ENCODE data around the gene ZNF778. TPM values are rescaled to one million over a fixed set of nuclear protein-coding genes. Genes with fewer than 3 reads are reported as not detected.

Gene ZNF778
- polyA plus RNA-seq, 3 donors, result 1.1 to 3.8 (median 3.1) TPM

DNA sequence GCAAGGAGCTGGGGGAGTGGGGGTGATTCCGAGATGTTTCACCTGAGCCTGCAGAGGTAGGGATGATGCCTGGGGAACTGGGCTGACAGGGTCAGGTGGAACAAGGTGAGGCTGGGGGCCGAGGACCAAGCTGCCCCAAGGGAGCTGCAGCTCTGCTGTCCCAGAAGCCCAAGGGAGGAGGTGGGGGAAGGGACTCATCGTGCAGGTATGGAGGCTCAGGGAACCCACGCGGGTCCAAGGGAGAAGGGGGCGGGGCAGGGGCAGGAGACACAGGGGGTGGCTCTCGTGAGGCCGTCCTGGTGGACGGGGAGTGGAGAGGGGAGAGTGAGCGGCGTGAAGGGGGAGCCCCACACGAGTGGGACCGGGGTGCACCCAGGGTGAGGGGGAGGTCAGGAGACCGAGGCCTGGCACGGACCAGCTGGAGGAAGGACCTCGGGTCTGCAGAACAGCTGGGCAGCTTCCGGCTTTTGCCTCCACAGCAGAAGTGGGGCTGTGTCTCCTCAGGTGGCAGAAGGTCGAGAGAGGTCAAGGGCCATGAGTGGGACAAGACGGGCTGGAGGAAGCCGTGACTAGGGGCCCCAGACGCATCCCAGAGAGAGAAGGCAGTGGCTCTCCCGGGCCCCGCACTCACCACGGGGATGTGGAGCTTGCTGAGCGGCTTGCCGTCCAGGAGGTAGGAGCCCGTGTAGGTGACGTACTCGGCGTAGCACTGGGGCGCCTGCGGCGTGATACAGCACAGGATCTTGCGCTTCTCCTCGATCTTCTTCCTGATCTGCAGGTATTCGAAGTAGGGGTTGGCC lies 61.1 kb downstream of the ZNF778 start:
- 90 to 94% (median 93%) methylated on average over 35 to 36 of the region's 36 CpGs for WGBS, 3 donors
- H3K27ac ChIP-seq (ENCODE audit: low read depth, low read length), result no peak overlapping the region

GRCh38 chr16:89279666-89280481 lies 62.4 kb downstream of the ZNF778 start:
- WGBS, 3 donors, result 95 to 96% (median 95%) methylated on average over 59 to 65 of the region's 65 CpGs
- H3K27ac ChIP-seq (ENCODE audit: low read depth, low read length), result no peak overlapping the region

DNA sequence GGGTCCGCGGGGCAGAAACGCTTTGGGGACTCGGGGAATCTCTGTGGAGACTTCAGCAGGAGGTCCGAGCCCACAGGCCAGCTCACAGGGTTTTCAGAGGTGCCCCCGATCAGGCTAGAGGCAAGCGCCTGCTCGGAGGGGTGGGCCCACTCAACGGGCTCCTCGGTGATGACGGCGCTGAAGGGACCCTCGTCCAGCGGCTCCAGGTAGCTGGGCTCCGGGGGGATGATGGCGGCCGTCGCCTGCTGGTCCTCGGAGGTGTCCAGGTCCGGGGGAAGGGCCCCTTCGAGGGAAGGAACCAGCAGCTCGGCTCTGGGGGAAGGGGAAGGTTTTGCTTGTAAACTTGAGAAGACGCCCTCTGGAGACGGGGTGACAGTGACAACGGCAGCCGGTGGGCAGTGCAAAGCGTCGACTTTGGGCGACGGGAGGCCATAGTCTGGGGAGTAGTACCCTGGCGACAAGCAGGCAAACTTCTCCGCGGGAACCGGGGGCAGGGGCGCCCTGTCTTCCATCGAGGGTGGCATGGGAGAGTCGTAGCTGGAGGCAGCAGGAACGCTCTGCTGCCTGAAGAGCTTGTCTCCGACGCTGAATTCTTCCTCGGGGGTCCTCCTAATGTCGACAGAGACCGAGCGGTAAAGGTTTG lies 63.2 kb downstream of the ZNF778 start:
- no peak overlapping the region for H3K27ac ChIP-seq (ENCODE audit: low read depth, low read length)
- WGBS, 3 donors, result 95 to 97% (median 96%) methylated on average over 44 of the region's 44 CpGs

- 96 to 98% (median 97%) methylated on average over 28 of the region's 28 CpGs for WGBS, 3 donors
- H3K27ac ChIP-seq (ENCODE audit: low read depth, low read length), result no peak overlapping the region
These were observed 63.7 kb downstream of the ZNF778 start for GRCh38 chr16:89281189-89281577.

DNA sequence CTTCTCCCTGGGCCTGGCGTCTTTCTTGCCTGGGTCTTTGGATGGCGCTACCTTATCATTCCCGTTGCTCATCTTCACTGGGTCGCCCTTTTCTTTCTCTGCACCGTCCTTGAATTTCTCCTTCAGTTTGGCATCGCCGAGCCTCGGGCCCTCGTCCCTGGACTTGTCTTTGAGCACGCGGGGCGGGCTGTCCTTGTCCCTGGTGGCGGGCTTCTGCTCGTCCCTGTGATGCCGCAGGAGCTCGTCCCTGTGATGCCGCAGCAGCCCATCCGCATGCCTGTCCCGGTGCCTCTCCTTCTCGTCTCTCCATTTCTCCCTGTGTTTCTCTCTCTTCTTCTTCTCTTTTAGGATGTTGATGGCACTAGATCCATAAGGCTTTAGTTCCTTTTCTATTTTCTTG lies 64.3 kb downstream of the ZNF778 start:
- WGBS, 3 donors, result 95 to 97% (median 97%) methylated on average over 20 of the region's 20 CpGs
- H3K27ac ChIP-seq (ENCODE audit: low read depth, low read length), result no peak overlapping the region

- 82 to 94% (median 93%) methylated on average over 18 of the region's 18 CpGs for WGBS, 3 donors
- no peak overlapping the region for H3K27ac ChIP-seq (ENCODE audit: low read depth, low read length)
These were observed 65.0 kb downstream of the ZNF778 start for GRCh38 chr16:89282523-89282922.

- no peak overlapping the region for H3K27ac ChIP-seq (ENCODE audit: low read depth, low read length)
- WGBS, 3 donors, result 75 to 93% (median 89%) methylated on average over 20 of the region's 20 CpGs
These were observed 65.9 kb downstream of the ZNF778 start for GRCh38 chr16:89283449-89283848.

DNA sequence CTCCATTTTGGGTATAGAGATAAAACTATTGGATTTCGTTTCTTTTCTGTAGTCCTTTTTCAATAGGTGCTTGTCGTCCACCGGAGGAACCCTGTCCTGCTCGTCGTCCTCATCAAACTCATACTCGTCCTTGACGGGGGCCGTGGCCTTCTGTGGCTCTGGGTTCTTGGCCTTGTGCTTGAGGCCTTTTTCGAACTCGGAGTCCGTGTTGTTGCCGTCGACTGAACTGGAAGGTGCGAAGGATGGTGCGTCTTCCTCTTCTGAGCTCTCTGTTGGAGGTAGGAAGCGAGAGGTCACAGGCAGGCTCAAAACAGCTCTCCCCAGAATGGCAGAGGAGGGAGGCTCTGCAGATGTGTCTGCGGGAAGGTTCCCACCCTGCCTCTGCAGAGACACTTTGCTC lies 67.9 kb downstream of the ZNF778 start:
- no peak overlapping the region for H3K27ac ChIP-seq (ENCODE audit: low read depth, low read length)
- WGBS, 3 donors, result 91 to 93% (median 93%) methylated on average over 17 of the region's 17 CpGs

- H3K27ac ChIP-seq (ENCODE audit: low read depth, low read length), result no peak overlapping the region
- 88 to 94% (median 93%) methylated on average over 25 of the region's 25 CpGs for WGBS, 3 donors
These were observed 68.6 kb downstream of the ZNF778 start for GRCh38 chr16:89286096-89286495.

Other genes with a start within 250 kb of the ZNF778 start
- gene CBFA2T3, start 240.5 kb upstream of the ZNF778 start, polyA plus RNA-seq, result 10 to 100 TPM in 2 of 3 donors, 1 to 10 TPM in 1; 7.7 to 19.6 (median 10.7) TPM
- gene ACSF3, start 123.9 kb upstream of the ZNF778 start, polyA plus RNA-seq, result 10 to 100 TPM; 15.3 to 24.3 (median 18.0) TPM
- gene CDH15, start 46.0 kb upstream of the ZNF778 start, polyA plus RNA-seq, result under 1 TPM in 1 of 3 donors, not detected in 2; 0.09 TPM
- gene SLC22A31, start 17.2 kb upstream of the ZNF778 start, polyA plus RNA-seq, result 1 to 10 TPM in 1 of 3 donors, under 1 TPM in 1, not detected in 1; 0.59 to 1.1 TPM

All from adipose tissue (tissue), 3 donors.